Camera-type eye (tissue), 1 donor: Measurements from ENCODE around the gene PHF8. TPM values are rescaled to one million over a fixed set of nuclear protein-coding genes. Genes with fewer than 3 reads are reported as not detected.

Experiments used
- total RNA-seq: library from RNA; depleted of rRNA; stranded (reverse); fragments of >200 nt; gene quantifications from one replicate; pipeline ENCODE4 v1.2.3, GENCODE V29; 2014

PHF8 gene
- total RNA-seq: 73.9 TPM

GRCh38 chrX:54044126-54044876 lies at the start of gene PHF8:
Gene PHF8, minus strand, starts transcription at chrX:54044473. Its CDS starts 1,745 bp downstream, at chrX:54042728.

Other genes with a start within 250 kb of the PHF8 start
- 12.6 TPM for gene FAM120C, start 138.8 kb upstream of the PHF8 start, total RNA-seq